Endothelial cell of hepatic sinusoid (primary cell): ENCODE data around the gene AREG.

Source experiments
- in situ Hi-C: cut with HindIII; loops from 2 replicates; pipeline ENCODE4 v1.10.0; 2017; ENCODE audit warnings: low sequenced_read_pairs

The AREG gene

GRCh38 chr4:74456849-74457395 lies 12.0 kb downstream of the AREG start:
- in situ Hi-C loops: no loop called here

- in situ Hi-C loops: no loop called here
Measured at GRCh38 chr4:74460833-74461232, 15.9 kb downstream of the AREG start.

DNA sequence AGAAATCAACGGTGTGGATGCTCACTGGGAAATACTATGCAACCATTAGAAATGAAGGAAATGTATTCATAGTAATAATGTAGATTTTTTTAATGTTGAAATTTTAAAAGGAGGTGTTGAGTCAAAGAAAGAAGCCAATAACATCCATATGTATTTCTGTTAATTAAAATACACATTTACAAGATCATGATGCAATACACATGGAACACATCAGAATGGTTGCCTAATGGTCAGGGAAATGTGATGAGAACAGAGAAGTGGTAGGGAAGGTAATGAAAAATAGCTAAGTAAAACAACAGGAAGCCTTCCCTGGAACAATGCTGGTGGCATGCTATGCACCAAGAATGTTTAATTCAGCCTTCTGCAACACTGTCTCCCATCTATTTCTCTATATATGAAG lies 18.2 kb downstream of the AREG start:
- in situ Hi-C loops: no loop called here

DNA sequence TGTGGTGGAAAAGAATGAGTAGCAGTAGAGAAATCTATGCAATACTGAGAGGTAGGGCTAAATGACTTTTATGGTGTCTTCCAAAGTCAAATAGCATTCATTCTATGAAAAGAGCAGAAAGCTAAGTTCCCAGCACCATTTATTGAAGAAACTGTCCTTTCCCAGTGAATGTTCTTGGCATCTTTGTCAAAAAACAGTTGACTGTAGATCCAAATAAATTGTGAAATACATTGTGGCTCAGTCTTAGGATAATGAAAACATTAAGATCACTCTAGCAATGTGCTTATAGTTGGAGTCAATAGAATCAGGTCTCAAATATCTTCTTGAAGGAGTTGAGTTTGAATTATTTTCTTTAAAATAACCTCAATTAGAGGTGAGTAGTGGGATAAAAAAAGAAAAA lies 19.4 kb downstream of the AREG start:
- in situ Hi-C loops: no loop called here

GRCh38 chr4:74466242-74466641 lies 21.3 kb downstream of the AREG start:
- in situ Hi-C loops: no loop called here

- in situ Hi-C loops: no loop called here
Measured at GRCh38 chr4:74471264-74471663, 26.3 kb downstream of the AREG start.

GRCh38 chr4:74473155-74473811 lies 28.3 kb downstream of the AREG start:
- in situ Hi-C loops: no loop called here

GRCh38 chr4:74474345-74475090 lies 29.6 kb downstream of the AREG start:
- in situ Hi-C loops: no loop called here

DNA sequence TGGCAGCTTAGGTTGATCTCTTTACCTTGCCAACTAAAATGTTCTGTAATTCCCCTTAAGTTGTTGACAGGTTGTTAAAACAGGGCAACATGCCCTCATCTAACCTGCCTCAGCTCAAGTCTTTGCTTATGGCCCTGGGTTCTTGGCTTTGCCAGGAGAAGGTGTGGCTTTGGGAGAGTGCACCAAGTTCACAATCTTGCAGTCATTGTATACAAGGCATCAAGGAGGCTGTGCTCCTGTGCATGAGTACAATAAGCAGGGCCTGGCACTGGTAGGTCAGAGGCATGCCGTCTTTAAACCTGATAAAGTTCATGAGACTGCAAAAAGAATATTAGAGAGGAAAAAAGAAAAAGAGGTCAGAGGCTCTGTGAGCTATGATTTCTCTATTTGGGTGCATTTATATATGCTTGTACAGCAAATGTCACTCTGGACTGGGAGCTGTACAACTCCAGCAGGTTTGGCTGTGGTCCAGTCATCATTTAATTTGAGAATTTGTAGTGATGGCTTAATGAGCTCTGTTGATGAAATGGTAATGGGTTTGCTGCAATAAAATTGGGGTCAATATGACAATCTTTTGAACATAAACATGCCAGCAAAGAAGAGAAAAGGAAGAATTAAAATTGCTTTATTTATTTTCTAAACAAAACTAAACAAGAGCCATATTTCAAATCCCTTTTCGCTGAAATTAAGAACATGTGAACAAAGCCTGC lies 30.3 kb downstream of the AREG start:
- in situ Hi-C loops: no loop called here

- in situ Hi-C loops: no loop called here
Measured at GRCh38 chr4:74475946-74476345, 31.0 kb downstream of the AREG start.

GRCh38 chr4:74479009-74479408 lies 34.1 kb downstream of the AREG start:
- in situ Hi-C loops: no loop called here

DNA sequence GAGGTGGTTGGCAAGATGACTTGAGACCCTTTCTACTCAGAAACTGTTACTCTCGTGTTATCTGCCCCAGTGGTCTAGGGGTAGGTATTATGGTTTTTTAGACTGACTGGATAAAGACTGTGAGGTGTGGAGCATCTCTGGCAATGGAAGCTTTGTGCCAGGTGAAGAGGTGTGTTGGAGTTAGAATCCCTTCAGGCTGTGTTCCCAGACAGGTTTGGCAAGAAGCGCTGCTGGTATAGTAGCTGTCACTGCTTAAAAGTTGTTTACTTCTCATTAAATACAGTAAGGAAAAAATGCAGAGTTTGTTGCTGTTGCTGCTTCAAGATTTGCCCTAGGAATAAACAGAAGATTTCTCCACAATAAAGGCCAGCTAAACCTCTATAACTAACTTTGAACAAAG lies 35.3 kb downstream of the AREG start:
- in situ Hi-C loops: no loop called here

DNA sequence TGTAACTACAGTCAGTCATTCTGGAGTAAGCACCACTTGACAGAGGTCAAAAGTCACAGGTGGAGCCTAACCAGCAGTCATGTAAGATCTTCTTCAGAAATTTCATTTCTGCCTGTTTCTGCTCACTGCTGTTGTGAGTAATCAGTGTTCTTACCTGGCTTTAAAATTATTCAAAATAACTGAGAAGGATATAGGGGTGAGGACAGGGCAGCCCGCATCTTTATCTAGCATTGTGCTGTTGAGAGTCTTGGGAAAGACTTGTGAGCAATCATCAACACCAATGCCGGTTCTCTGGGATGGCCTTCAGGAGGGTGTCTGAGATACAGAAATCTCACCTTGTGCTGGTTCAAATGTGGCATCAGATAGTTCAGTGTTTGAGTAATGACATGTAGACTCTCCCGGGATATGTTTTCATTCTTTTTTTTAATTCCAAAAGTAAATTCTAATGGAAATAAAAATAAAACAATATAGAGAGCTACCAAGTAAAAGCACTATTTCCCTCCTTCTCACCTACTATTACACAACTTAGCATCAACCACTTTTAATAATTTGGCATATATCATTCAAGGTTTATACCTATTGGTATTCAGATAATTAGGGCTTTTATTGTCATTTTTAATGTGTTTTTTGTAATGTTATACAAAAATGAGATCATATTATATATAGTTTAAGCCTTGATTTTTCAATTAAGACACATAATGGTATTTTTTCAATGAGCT lies 37.1 kb downstream of the AREG start:
- in situ Hi-C loops: no loop called here

GRCh38 chr4:74483226-74483911 lies 38.4 kb downstream of the AREG start:
- in situ Hi-C loops: no loop called here

- in situ Hi-C loops: no loop called here
Measured at GRCh38 chr4:74486905-74487304, 42.0 kb downstream of the AREG start.

GRCh38 chr4:74487771-74488170 lies 42.8 kb downstream of the AREG start:
- in situ Hi-C loops: no loop called here

- in situ Hi-C loops: no loop called here
Measured at GRCh38 chr4:74490736-74491135, 45.8 kb downstream of the AREG start.

- in situ Hi-C loops: no loop called here
Measured at GRCh38 chr4:74499986-74500781, 55.2 kb downstream of the AREG start.

GRCh38 chr4:74501579-74501978 lies 56.6 kb downstream of the AREG start:
- in situ Hi-C loops: no loop called here

DNA sequence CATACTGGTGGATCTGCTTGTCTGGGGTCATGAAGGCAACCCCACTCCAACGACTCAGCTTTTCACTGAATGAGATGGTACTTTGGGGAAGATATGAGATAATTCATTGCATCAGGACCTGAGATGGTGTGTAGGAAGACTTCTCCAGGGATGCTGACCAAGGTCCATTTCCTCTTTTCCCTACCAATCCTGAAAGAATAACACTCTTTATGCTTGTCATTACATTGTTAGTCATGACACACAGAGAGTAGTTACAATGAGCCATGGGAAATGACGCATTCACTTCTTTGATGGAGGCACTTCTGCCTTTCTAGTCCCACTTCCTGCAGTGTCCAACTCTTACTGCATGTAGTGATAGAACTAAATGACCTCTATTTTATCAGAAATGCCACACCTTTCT lies 58.6 kb downstream of the AREG start:
- in situ Hi-C loops: no loop called here
